NCI-H146 treated with DMSO at 0.1 percent for 48 hours (cell line): ENCODE data around the gene HMGCS2.
"Not testable (repeated sequence)": the region's sequence is repeated elsewhere in the genome, so short reads cannot be mapped to it uniquely, and the experiment has no call there.

Experiments
- DNase-seq: peaks from one replicate; lab custom pipeline; 2025; ENCODE audit not compliant: unreplicated experiment; lab: John Stamatoyannopoulos, UW

The HMGCS2 gene

GRCh38 chr1:119731741-119732430, 36.8 kb downstream of the HMGCS2 start:
- DNase-seq = no peak

DNA sequence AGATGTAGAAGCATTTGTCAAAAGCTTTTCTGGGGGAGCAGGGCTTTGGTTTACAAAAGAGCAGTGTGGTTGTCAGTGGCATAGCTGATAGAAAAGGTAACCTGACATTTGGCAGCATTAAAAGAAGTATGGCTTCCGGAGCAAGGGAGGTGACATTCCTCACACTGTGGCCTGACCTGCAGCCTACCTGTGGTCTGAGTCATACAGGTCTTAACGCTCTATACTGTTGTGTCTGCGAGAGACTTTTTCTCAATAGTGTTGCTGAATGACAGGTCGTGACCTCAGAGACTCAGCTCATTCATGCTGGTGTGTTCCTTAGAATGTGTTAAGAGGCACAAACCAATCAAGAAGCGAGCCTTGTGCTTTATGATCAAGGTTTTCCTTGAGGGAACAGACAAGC, 37.6 kb downstream of the HMGCS2 start:
- no peak for DNase-seq

- peak; percentile 75 for DNase-seq
Measured at GRCh38 chr1:119729044-119729443, 39.7 kb downstream of the HMGCS2 start.

DNA sequence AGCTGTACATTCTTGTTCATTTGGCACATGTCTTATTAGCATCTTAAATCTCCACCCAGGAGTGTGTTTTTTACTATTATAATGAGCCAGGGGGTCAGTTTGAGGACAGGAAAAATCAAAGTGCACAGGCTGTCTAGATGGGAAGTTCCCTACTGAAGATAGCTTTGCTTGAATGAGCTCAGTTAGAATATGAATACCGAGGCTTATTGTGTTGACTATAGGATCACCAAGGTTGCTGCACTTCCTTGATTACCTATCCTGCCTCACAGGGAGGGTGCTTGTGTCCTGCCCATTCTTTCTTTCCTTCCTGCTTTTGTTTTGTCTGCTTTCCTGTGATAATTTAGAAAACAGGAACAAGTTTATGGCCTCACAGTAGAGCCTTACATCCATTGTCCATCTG, 40.7 kb downstream of the HMGCS2 start:
- DNase-seq = no peak

DNA sequence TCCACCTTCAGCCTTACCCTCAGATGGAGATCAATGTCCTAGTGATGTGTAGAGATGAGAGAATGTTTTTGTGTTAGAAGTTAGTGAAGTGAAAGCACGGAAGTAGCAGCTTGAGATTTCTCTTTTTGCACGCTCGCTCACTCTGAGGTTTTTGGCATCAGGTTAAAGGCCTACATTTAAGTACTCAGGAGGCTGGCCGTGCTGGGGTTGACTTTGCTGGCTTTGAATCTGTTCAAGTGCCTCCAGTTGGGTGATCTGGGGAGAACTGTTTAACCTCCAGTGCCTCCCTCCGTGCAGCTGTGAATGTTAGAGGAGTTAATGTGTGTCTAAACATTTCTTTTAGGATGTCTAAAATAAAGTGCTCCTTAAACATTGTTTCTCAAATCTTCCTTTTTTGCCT, 43.1 kb downstream of the HMGCS2 start:
- DNase-seq = no peak

DNA sequence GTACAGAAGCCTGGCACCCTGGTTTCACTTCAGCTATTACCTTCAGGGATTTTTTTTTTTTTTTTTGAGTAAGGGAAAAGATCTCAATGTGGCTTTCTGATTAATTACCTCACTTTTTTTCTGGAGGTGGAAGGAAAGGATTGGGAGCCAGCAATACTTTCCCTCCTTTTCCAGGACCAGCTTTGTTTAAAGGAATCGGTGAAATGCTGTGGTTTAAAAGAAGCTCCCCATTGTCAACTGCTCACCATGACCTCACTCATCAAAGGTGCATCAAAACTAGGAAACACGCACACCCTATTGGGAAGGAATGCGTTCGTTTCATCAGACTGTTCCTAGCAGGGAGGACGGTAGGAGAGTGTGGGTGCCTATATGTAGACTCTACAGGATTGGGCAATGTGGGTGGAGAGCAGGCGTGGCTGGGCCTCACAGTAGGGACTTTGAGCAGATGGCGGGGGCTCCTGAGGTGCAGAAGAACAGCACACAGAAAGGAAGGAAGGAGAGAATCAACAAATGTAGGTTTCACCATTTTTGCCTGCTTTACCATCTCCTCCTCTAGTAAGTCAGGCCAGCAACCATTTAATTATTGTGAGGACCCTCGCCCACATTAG, 44.0 kb downstream of the HMGCS2 start:
- DNase-seq = no peak

DNA sequence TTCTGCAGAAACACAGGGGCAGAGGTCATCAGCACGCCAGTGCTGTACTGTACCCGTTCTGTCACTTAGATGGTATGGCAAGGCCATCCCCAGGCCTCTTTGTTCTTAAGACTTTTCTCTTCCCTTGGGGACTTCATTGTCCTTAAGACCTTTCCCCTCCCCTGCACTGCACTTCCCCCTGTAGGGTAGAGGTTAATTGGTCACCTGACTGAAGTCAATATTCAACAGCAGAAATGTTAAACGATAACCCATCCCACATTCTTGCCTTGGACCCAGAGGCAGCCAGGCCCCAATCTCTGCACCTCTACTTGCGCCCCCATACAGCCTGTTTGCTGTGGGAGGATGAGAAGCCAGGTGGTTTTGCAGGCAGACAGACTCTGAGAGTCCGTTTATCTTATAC, 46.8 kb downstream of the HMGCS2 start:
- DNase-seq = no peak

DNA sequence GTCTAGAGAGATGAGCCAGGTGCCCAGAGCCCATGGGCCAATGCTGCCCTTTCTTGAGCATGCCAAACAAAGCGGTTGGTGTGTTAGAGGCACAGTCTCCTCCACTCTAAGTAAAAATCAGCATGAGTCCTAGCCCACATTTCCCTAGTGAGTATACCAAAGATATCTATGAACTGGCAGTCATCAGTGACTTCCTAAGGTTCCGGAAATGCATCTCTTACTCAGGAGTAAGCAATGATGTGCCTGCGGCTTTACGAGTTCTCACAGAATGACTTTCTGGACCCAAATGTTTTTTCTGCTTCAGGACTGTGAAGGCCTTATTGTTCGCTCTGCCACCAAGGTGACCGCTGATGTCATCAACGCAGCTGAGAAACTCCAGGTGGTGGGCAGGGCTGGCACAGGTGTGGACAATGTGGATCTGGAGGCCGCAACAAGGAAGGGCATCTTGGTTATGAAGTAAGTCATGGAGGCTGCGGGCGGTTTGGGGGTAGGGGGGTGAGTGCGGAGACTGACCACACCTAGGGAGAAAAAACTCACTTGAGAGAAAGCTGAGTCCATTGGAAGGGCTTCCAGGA, 47.8 kb downstream of the HMGCS2 start:
- DNase-seq = no peak

- no peak for DNase-seq
Measured at GRCh38 chr1:119718972-119719371, 49.7 kb downstream of the HMGCS2 start.

DNA sequence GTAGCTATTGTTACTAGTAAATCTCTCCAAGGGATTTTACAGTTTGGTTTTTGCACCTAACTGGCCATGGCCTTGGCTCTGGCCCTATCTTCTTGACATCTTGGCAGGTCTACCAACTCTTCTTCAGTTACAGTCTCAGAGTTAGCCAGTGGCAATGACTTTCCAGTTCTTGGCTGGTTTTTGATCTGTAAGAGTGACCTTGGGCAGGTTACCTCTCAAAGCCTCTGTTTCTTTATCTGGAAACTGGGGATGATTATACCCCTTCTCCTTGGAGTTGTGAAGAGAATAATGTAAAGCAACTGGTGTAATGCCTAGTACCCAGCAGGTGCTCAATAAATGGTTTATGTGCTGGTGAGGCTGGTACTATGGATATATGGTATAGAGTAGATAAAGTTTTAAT, 50.3 kb downstream of the HMGCS2 start:
- DNase-seq = no peak

- DNase-seq = no peak
Measured at GRCh38 chr1:119715542-119715941, 53.2 kb downstream of the HMGCS2 start.

DNA sequence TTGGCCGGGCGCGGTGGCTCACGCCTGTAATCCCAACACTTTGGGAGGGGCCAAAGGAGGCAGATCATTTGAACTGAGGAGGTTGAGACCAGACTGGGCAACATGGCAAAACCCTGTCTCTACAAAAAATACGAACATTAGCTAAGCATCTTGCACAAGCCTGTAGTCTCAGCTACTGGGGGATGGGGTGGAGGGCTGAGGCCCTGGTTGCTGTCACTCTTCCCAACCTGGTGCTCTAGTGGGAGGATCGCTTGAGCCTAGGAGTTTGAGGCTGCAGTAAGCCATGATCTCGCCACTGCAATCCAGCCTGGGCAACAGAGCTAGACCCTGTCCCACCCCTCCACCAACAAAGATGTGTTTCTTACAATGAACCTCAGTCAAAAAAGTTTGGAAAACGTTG, 54.1 kb downstream of the HMGCS2 start:
- DNase-seq = no peak

DNA sequence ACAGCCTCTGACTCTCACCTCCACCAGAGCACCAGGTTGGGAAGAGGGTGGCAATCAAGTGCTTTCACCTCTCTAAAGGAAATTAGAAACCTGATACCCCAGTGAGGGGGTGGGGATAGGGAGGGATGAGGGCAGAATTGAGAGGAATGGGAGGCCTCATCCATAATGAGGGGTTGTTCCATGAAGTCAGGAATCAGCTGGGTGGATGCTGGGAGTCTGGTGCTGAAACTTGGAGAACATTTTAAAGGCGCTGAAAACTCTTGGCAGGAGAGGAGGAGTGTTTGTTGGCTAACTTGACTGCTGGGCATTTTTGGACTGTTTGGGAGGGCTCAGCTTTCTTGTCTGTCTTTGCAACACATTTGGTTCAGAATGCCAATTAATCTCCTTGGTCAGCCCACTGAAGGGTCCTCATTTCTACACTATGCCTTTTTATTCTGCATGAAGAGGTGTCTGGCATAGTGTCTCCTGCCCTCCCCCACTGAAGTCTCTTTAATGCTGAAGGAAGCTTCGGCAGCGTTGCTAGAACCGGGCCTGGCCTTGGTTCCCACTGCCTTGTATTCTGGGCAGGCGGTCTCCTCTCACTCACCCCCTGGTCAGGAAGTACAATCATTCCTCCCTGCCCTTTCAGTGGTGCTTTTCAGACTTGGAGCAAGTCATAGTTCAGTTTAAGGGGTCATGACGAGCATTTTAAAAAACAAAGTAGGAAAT, 54.8 kb downstream of the HMGCS2 start:
- peak; percentile 12 for DNase-seq

GRCh38 chr1:119713039-119713748, 55.5 kb downstream of the HMGCS2 start:
- DNase-seq = peak; percentile 24

- DNase-seq = peak; percentile 65
Measured at GRCh38 chr1:119712342-119713038, 56.2 kb downstream of the HMGCS2 start.

DNA sequence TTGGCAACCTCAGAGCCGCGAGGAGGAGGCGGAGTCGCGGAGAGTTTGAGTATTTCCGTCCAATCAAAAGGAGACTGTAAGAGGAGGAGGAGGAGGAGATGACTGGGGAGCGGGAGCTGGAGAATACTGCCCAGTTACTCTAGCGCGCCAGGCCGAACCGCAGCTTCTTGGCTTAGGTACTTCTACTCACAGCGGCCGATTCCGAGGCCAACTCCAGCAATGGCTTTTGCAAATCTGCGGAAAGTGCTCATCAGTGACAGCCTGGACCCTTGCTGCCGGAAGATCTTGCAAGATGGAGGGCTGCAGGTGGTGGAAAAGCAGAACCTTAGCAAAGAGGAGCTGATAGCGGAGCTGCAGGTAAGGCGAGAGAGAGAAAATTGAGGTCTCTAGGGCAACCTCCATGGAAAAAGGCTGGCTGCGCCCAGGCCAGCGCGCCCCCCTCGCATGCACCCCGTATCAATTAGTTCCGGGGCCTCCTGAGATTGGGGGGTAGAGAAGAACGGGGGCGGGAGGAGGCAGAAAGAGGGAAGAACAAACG, 56.8 kb downstream of the HMGCS2 start, which contains the start of gene PHGDH:
Gene PHGDH, plus strand, starts transcription at position 131 of the 538 bp plus-strand sequence. Its CDS starts 89 bp downstream, at position 220.
- peak; percentile 85 for DNase-seq

GRCh38 chr1:119711356-119711803, 57.3 kb downstream of the HMGCS2 start:
- not testable (repeated sequence) for DNase-seq

DNA sequence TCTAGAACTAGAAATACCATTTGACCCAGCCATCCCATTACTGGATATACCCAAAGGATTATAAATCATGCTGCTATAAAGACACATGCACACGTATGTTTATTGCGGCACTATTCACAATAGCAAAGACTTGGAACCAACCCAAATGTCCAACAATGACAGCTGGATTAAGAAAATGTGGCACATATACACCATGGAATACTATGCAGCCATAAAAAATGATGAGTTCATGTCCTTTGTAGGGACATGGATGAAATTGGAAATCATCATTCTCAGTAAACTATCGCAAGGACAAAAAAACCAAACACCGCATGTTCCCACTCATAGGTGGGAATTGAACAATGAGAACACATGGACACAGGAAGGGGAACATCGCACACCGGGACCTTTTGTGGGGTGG, 62.1 kb downstream of the HMGCS2 start:
- DNase-seq = not testable (repeated sequence)

DNA sequence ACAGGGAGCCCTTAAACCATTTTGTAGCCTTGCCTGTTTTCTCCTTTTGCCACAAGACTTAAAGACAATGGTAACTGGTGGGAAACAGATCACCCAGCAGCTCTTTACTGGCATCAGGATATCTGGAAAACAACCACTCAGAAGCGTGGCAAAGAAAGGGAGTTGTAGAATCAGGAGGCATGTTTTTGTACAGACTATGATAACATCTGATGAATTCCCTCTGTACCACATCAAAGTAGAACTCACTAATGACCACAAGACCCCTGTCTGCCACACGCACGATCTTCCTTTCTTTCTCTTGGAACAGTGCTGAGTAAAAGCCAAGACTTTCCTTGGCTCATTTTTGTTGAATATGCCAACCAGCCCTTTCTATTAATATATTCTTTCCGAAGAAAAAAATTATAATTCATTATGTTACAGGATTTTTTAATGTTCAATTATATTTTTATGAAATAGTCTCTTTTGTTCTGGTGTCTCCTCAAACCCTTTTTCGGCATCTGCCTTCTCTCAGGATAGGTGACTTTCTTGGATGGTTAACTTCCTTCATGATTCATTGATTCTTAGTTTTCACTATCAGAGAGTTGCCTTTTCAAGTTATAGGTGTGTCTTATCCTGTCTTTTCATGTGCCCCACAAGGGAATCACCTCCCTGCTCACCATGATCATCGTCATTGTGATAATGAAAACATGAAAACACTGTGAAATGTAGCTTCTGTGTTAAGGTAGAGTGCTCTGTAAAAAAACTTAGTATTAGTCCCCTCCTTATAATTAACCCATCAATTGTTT, 64.8 kb downstream of the HMGCS2 start:
- DNase-seq = no peak
